ENCODE results near the gene DSG2.

Gene DSG2

DNA sequence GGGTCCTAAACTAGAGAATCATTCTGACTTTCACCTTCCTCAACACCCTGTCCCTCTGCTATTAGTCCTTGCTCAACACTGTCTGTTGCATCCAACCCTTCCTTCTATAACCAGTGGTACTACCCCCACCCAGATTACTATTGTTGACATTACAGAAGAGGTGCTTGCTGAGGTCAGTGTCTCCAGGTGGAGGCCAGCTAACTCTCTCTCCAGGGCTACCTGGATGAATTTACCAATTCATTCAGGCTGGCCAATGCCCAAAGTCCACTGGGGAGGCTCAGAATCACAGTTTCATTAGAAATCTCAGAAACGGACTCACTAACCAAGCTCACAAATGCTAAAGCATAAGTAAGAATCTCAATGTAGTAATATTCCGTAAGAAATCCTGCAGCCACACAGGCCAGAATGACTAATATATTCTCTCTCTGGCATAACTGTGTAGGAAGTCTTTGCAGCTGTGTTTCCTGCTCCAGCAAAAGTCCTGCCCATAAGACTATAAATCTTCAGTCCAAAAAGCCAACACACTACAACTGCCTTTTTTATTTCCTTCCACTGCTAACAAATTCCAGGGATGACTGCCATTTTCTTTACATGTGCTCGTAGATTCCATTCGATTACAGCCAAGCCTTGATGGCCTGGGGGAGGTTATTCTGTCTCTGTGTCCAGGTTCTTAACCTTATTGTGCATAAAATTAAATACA is 83.7 kb downstream of the DSG2 start:
- FAIRE-seq (no peak), DNase-seq (ENCODE audit: extremely low spot score, insufficient read length, low read depth) (no peak)

- FAIRE-seq = no peak
- no peak for DNase-seq (ENCODE audit: extremely low spot score, insufficient read length, low read depth)
These were observed 85.3 kb downstream of the DSG2 start for GRCh38 chr18:31583185-31583854.

DNA sequence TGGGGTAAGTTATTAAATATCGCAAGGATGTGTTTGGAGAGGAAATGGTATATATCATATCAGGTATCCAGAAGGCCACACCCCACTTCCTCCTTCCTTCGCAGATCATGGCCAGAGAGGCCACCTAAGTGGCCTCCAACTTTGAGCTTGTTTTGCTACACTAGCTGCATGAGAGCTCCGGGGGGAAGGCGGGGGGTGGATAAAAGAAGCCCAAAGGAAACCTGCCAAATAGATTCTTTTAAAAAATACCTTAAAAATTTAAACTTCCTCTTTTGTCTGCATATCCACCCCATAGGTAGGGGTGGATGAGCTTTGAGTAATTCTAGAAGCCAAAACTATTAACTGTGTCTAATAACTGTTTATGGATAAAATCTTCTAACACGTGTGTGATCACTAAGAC is 88.0 kb downstream of the DSG2 start:
- DNase-seq (ENCODE audit: extremely low spot score, insufficient read length, low read depth) = no peak

GRCh38 chr18:31586616-31587015 is 88.6 kb downstream of the DSG2 start:
- FAIRE-seq = no peak
- no peak for DNase-seq (ENCODE audit: extremely low spot score, insufficient read length, low read depth)

More for the DNA sequence above, 88.0 kb downstream of the DSG2 start:
- no peak for FAIRE-seq

GRCh38 chr18:31587529-31587928 is 89.6 kb downstream of the DSG2 start:
- DNase-seq (ENCODE audit: extremely low spot score, insufficient read length, low read depth) (no peak), FAIRE-seq (no peak)

DNA sequence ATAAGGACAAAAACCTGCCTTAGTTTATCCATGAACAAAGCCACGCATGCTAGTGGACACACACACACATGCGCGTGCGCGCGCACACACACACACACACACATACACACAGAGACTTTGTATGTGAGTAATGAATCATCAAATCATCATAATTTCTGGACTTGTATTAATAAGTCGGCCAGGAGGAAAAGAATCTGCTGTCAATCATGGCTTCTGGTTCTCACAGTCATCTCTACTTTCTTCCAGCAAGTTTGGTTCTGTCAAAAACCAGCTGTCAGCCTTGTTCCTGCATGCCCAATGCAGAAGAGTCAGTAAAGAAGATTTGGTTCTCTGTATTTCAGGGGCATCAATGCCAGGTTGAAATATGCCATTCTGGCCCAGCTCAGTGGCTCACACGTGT is 92.6 kb downstream of the DSG2 start:
- FAIRE-seq = no peak
- DNase-seq (ENCODE audit: extremely low spot score, insufficient read length, low read depth) = no peak

DNA sequence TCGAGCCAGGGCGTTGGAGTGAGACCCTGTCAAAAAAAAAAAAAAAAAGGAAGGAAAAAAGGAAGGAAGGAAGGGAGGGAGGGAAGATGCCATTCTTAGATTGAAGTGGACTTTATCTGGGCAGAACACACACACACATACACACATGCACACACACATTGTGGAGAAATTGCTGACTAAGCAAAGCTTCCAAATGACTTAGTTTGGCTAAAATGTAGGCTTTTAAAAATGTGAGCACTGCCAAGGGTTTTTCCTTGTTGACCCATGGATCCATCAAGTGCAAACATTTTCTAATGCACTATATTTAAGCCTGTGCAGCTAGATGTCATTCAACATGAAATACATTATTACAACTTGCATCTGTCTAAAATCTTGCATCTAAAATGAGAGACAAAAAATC is 93.1 kb downstream of the DSG2 start:
- FAIRE-seq = no peak

DNA sequence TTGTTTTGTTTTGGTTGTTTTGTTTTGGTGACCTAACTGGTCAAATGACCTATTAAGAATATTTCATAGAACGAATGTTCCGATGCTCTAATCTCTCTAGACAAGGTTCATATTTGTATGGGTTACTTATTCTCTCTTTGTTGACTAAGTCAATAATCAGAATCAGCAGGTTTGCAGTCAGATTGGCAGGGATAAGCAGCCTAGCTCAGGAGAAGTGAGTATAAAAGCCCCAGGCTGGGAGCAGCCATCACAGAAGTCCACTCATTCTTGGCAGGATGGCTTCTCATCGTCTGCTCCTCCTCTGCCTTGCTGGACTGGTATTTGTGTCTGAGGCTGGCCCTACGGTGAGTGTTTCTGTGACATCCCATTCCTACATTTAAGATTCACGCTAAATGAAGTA is 93.7 kb downstream of the DSG2 start, which contains the start of gene TTR:
Gene TTR (plus strand): TSS at position 250 of the 400 bp plus-strand sequence. CDS start 26 bp downstream, at position 276.
- DNase-seq (ENCODE audit: extremely low spot score, insufficient read length, low read depth) (no peak), FAIRE-seq (no peak)

More for the DNA sequence above, 93.1 kb downstream of the DSG2 start:
- no peak for DNase-seq (ENCODE audit: extremely low spot score, insufficient read length, low read depth)

GRCh38 chr18:31592506-31593157 is 94.7 kb downstream of the DSG2 start:
- DNase-seq (ENCODE audit: extremely low spot score, insufficient read length, low read depth) = no peak
- FAIRE-seq = no peak

DNA sequence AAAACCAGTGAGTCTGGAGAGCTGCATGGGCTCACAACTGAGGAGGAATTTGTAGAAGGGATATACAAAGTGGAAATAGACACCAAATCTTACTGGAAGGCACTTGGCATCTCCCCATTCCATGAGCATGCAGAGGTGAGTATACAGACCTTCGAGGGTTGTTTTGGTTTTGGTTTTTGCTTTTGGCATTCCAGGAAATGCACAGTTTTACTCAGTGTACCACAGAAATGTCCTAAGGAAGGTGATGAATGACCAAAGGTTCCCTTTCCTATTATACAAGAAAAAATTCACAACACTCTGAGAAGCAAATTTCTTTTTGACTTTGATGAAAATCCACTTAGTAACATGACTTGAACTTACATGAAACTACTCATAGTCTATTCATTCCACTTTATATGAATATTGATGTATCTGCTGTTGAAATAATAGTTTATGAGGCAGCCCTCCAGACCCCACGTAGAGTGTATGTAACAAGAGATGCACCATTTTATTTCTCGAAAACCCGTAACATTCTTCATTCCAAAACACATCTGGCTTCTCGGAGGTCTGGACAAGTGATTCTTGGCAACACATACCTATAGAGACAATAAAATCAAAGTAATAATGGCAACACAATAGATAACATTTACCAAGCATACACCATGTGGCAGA is 97.3 kb downstream of the DSG2 start:
- FAIRE-seq = no peak
- no peak for DNase-seq (ENCODE audit: extremely low spot score, insufficient read length, low read depth)

DNA sequence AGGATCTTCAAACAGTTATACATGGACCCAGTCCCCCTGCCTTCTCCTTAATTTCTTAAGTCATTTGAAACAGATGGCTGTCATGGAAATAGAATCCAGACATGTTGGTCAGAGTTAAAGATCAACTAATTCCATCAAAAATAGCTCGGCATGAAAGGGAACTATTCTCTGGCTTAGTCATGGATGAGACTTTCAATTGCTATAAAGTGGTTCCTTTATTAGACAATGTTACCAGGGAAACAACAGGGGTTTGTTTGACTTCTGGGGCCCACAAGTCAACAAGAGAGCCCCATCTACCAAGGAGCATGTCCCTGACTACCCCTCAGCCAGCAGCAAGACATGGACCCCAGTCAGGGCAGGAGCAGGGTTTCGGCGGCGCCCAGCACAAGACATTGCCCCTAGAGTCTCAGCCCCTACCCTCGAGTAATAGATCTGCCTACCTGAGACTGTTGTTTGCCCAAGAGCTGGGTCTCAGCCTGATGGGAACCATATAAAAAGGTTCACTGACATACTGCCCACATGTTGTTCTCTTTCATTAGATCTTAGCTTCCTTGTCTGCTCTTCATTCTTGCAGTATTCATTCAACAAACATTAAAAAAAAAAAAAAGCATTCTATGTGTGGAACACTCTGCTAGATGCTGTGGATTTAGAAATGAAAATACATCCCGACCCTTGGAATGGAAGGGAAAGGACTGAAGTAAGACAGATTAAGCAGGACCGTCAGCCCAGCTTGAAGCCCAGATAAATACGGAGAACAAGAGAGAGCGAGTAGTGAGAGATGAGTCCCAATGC is 98.3 kb downstream of the DSG2 start:
- DNase-seq (ENCODE audit: extremely low spot score, insufficient read length, low read depth) = no peak
- no peak for FAIRE-seq

DNA sequence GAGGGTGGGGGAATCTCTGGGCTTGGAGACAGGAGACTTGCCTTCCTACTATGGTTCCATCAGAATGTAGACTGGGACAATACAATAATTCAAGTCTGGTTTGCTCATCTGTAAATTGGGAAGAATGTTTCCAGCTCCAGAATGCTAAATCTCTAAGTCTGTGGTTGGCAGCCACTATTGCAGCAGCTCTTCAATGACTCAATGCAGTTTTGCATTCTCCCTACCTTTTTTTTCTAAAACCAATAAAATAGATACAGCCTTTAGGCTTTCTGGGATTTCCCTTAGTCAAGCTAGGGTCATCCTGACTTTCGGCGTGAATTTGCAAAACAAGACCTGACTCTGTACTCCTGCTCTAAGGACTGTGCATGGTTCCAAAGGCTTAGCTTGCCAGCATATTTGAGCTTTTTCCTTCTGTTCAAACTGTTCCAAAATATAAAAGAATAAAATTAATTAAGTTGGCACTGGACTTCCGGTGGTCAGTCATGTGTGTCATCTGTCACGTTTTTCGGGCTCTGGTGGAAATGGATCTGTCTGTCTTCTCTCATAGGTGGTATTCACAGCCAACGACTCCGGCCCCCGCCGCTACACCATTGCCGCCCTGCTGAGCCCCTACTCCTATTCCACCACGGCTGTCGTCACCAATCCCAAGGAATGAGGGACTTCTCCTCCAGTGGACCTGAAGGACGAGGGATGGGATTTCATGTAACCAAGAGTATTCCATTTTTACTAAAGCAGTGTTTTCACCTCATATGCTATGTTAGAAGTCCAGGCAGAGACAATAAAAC is 100.2 kb downstream of the DSG2 start:
- no peak for FAIRE-seq

More for the DNA sequence above, 100.2 kb downstream of the DSG2 start:
- DNase-seq (ENCODE audit: extremely low spot score, insufficient read length, low read depth) = no peak

All from GM18507 (cell line).